HEK293 (cell line): ENCODE data around the gene PPM1G.

Experiments used
- CTCF ChIA-PET: fragments of 350-600 bp; formaldehyde crosslinking; extraction: SDS; loops from one replicate; lab custom pipeline; 2021; ENCODE audit warnings: antibody characterized with exemption; lab: Yijun Ruan, JAX
- POLR2A ChIA-PET: fragments of 300-600 bp; formaldehyde crosslinking; extraction: SDS; loops from one replicate; lab custom pipeline; 2020; ENCODE audit warnings: antibody characterized with exemption, inconsistent platforms; lab: Yijun Ruan, JAX
- H3K27ac ChIP-seq: fragments of 200-500 bp; sonication (Bioruptor generic); 2 replicates; pipeline ENCODE4 v1.5.1; 2014; ENCODE audit warnings: low read depth, low read length, control low read depth, inconsistent platforms; ENCODE audit errors: extremely low read depth
- H3K36me3 ChIP-seq, 2 experiments: fragments of 200-500 bp in 1 of 2; sonication (Bioruptor generic) in 1 of 2; 1 replicate in 1 of 2; 2 replicates in 1 of 2; pipeline ENCODE4 v1.5.1; 2014 to 2017; ENCODE audit warnings: inconsistent platforms in 2 of 2, low read length in 2 of 2; ENCODE audit not compliant: control insufficient read depth in 2 of 2, insufficient read depth in 1 of 2
- H3K4me1 ChIP-seq: fragments of 200-500 bp; sonication (Bioruptor generic); 2 replicates; pipeline ENCODE4 v1.5.1; 2014; ENCODE audit warnings: mild to moderate bottlenecking, low read length, inconsistent platforms; ENCODE audit not compliant: control insufficient read depth, insufficient read depth
- H3K4me3 ChIP-seq: 2 replicates; pipeline ENCODE4 v1.5.1; 2011; ENCODE audit warnings: low read depth, mild to moderate bottlenecking, control low read depth, low read length, moderate library complexity
- H3K9me3 ChIP-seq: fragments of 200-500 bp; sonication (Bioruptor generic); 2 replicates; pipeline ENCODE4 v1.5.1; 2014; ENCODE audit warnings: low read depth, low read length, inconsistent platforms; ENCODE audit not compliant: control insufficient read depth, insufficient read depth
- HOXD13 ChIP-seq: sonication (generic); formaldehyde crosslinking; IDR thresholded peaks from 2 replicates; pipeline ENCODE4 v1.8.0; 2022; ENCODE audit warnings: missing genetic modification reagents, borderline replicate concordance
- IKZF3 ChIP-seq: fragments of 450-650 bp; IDR thresholded peaks from 2 replicates; pipeline ENCODE4 v1.5.0; 2018; ENCODE audit warnings: missing biosample characterization, mild to moderate bottlenecking, missing genetic modification characterization, moderate library complexity
- KLF7 ChIP-seq: fragments of 450-650 bp; formaldehyde crosslinking; IDR thresholded peaks from 2 replicates; pipeline ENCODE4 v1.5.1; 2016; ENCODE audit warnings: missing biosample characterization, missing genetic modification characterization, borderline replicate concordance
- MYNN ChIP-seq: fragments of 450-650 bp; formaldehyde crosslinking; IDR thresholded peaks from 2 replicates; pipeline ENCODE4 v1.5.1; 2016; ENCODE audit warnings: missing biosample characterization, missing genetic modification characterization, borderline replicate concordance
- PRDM1 ChIP-seq: fragments of 450-650 bp; formaldehyde crosslinking; IDR thresholded peaks from 2 replicates; pipeline ENCODE4; 2016; ENCODE audit warnings: missing biosample characterization, missing genetic modification characterization
- SP7 ChIP-seq: fragments of 450-650 bp; formaldehyde crosslinking; IDR thresholded peaks from 2 replicates; pipeline ENCODE4 v1.5.1; 2016; ENCODE audit warnings: missing biosample characterization, missing genetic modification characterization
- ZBTB1 ChIP-seq: fragments of 450-650 bp; formaldehyde crosslinking; IDR thresholded peaks from 2 replicates; pipeline ENCODE4 v1.5.1; 2016; ENCODE audit warnings: missing biosample characterization, missing genetic modification characterization
- ZBTB44 ChIP-seq: fragments of 450-650 bp; IDR thresholded peaks from 2 replicates; pipeline ENCODE4 v1.5.1; 2018; ENCODE audit warnings: missing biosample characterization, mild to moderate bottlenecking, missing genetic modification characterization
- ZFP37 ChIP-seq: fragments of 450-650 bp; formaldehyde crosslinking; IDR thresholded peaks from 2 replicates; pipeline ENCODE4 v1.5.1; 2016; ENCODE audit warnings: missing biosample characterization, missing genetic modification characterization
- ZIC2 ChIP-seq: fragments of 450-650 bp; formaldehyde crosslinking; IDR thresholded peaks from 2 replicates; pipeline ENCODE4 v1.5.1; 2016; ENCODE audit warnings: missing biosample characterization, missing genetic modification characterization
- ZNF138 ChIP-seq: fragments of 450-650 bp; formaldehyde crosslinking; IDR thresholded peaks from 2 replicates; pipeline ENCODE4 v1.5.1; 2016; ENCODE audit warnings: missing biosample characterization, missing genetic modification characterization, borderline replicate concordance
- ZNF148 ChIP-seq: fragments of 450-650 bp; formaldehyde crosslinking; IDR thresholded peaks from 2 replicates; pipeline ENCODE4 v1.5.0; 2017; ENCODE audit warnings: missing biosample characterization, missing genetic modification characterization, borderline replicate concordance
- ZNF175 ChIP-seq: fragments of 450-650 bp; formaldehyde crosslinking; IDR thresholded peaks from 2 replicates; pipeline ENCODE4 v1.5.1; 2016; ENCODE audit warnings: missing biosample characterization, missing genetic modification characterization
- ZNF223 ChIP-seq: fragments of 450-650 bp; formaldehyde crosslinking; IDR thresholded peaks from 2 replicates; pipeline ENCODE4 v1.5.1; 2016; ENCODE audit warnings: missing biosample characterization, missing genetic modification characterization
- ZNF48 ChIP-seq: fragments of 450-650 bp; formaldehyde crosslinking; IDR thresholded peaks from 2 replicates; pipeline ENCODE4 v1.5.1; 2016; ENCODE audit warnings: missing biosample characterization, missing genetic modification characterization
- ZNF555 ChIP-seq: fragments of 450-650 bp; formaldehyde crosslinking; conservative IDR thresholded peaks from 2 replicates; pipeline ENCODE4 v1.5.1; 2017; ENCODE audit warnings: missing biosample characterization, mild to moderate bottlenecking, missing genetic modification characterization, inconsistent platforms
- ZNF600 ChIP-seq: fragments of 450-650 bp; formaldehyde crosslinking; IDR thresholded peaks from 2 replicates; pipeline ENCODE4 v1.5.1; 2016; ENCODE audit warnings: missing biosample characterization, missing genetic modification characterization
- ZNF626 ChIP-seq: fragments of 450-650 bp; sonication (Bioruptor Pico); formaldehyde crosslinking; IDR thresholded peaks from 2 replicates; pipeline ENCODE4 v1.5.1; 2018; ENCODE audit warnings: missing biosample characterization, missing genetic modification characterization, inconsistent platforms
- ZNF654 ChIP-seq: fragments of 450-650 bp; formaldehyde crosslinking; IDR thresholded peaks from 2 replicates; pipeline ENCODE4 v1.5.1; 2016; ENCODE audit warnings: low read depth, missing biosample characterization, missing genetic modification characterization
- ZNF704 ChIP-seq: fragments of 450-650 bp; formaldehyde crosslinking; IDR thresholded peaks from 2 replicates; pipeline ENCODE4 v1.5.1; 2016; ENCODE audit warnings: missing biosample characterization, missing genetic modification characterization
- ZNF768 ChIP-seq: fragments of 450-650 bp; formaldehyde crosslinking; IDR thresholded peaks from 2 replicates; pipeline ENCODE4 v1.5.1; 2018; ENCODE audit warnings: missing biosample characterization, mild to moderate bottlenecking, missing genetic modification characterization
- ZSCAN16 ChIP-seq: fragments of 450-650 bp; formaldehyde crosslinking; IDR thresholded peaks from 2 replicates; pipeline ENCODE4 v1.5.1; 2016; ENCODE audit warnings: missing biosample characterization, missing genetic modification characterization
- ZXDB ChIP-seq: fragments of 450-650 bp; formaldehyde crosslinking; IDR thresholded peaks from 2 replicates; pipeline ENCODE4 v1.5.1; 2016; ENCODE audit warnings: missing biosample characterization, missing genetic modification characterization
- TF ChIP-seq, protein P1 (sequence below): fragments of 450-650 bp; formaldehyde crosslinking; IDR thresholded peaks from 2 replicates; pipeline ENCODE4 v1.5.1; 2016; ENCODE audit warnings: missing biosample characterization, missing genetic modification characterization
- TF ChIP-seq, protein P2 (sequence below): fragments of 450-650 bp; formaldehyde crosslinking; IDR thresholded peaks from 2 replicates; pipeline ENCODE4 v1.5.1; 2017; ENCODE audit warnings: missing biosample characterization, missing genetic modification characterization

Gene PPM1G

GRCh38 chr2:27408601-27409320 lies 630 bp downstream of the PPM1G start (continued):
- TF ChIP-seq, protein P1, sequence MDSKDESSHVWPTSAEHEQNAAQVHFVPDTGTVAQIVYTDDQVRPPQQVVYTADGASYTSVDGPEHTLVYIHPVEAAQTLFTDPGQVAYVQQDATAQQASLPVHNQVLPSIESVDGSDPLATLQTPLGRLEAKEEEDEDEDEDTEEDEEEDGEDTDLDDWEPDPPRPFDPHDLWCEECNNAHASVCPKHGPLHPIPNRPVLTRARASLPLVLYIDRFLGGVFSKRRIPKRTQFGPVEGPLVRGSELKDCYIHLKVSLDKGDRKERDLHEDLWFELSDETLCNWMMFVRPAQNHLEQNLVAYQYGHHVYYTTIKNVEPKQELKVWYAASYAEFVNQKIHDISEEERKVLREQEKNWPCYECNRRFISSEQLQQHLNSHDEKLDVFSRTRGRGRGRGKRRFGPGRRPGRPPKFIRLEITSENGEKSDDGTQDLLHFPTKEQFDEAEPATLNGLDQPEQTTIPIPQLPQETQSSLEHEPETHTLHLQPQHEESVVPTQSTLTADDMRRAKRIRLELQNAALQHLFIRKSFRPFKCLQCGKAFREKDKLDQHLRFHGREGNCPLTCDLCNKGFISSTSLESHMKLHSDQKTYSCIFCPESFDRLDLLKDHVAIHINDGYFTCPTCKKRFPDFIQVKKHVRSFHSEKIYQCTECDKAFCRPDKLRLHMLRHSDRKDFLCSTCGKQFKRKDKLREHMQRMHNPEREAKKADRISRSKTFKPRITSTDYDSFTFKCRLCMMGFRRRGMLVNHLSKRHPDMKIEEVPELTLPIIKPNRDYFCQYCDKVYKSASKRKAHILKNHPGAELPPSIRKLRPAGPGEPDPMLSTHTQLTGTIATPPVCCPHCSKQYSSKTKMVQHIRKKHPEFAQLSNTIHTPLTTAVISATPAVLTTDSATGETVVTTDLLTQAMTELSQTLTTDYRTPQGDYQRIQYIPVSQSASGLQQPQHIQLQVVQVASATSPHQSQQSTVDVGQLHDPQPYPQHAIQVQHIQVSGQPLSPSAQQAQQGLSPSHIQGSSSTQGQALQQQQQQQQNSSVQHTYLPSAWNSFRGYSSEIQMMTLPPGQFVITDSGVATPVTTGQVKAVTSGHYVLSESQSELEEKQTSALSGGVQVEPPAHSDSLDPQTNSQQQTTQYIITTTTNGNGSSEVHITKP (tag by site-specific recombination) = no peak
- no peak for TF ChIP-seq ZNF48 (tag by site-specific recombination)
- no peak for TF ChIP-seq ZNF704 (tag by site-specific recombination)
- TF ChIP-seq ZNF626 = no peak
- no peak for TF ChIP-seq ZXDB

DNA sequence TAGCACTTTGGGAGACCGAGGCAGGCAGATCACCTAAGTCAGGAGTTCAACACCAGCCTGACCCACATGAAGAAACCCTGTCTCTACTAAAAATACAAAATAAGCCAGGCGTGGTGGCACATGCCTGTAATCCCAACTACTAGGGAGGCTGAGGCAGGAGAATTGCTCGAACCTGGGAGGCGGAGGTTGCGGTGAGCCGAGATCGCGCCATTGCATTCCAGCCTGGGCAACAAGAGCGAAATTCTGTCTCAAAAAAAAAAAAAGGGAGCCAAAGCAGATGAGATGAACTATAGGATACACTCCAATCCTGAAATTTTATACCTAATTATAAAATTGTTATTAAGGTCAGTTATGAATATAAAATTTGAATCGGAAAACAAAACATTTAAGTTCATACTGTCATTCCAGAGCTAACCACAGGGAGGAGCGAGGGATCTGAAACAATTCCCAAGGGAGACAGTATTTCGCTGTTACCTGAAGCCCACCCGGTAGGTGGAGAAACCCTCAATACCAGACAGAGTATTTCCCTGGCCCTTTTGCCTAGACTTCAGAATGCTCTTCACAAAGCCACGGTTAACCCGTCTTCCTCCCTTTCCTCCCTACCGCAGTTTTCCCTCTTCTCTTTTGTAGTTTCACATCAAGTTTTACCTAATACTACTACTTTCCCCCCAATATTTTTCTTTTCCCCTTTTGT lies 1.4 kb downstream of the PPM1G start:
- peaks cover 9% of the 10 kb centered on the region; the same call in 1 of the 2 replicates for H3K4me1 ChIP-seq
- POLR2A ChIA-PET = interaction anchor here (0.6 to 3.4 kb wide), 6 partner anchors 17 to 256 kb away, joined by 3 to 56 read pairs (median 8); partner anchors contain the start of genes GTF3C2, NRBP1, SLC4A1AP and SUPT7L
- 0 out of 2 replicates have a peak overlapping the region, but pooled peaks have one; percentile 96 for H3K27ac ChIP-seq
- H3K4me3 ChIP-seq = peak overlapping the region; percentile 98
- peaks cover 25 to 33% of the 10 kb centered on the region in 2 experiments; a peak in 2 of 3 replicates for H3K36me3 ChIP-seq
- H3K9me3 ChIP-seq = no peaks in the 10 kb centered on the region
- CTCF ChIA-PET = interaction anchor here (0.6 to 4.2 kb wide), 9 partner anchors 9 to 533 kb away, joined by 3 to 17 read pairs (median 4); partner anchors contain the start of gene NRBP1
- TF ChIP-seq ZNF175 (tag by site-specific recombination) (no peak), ZFP37 (tag by site-specific recombination) (no peak), IKZF3 (0 out of 2 replicates have a peak, but pooled peaks have one; percentile 14), ZNF626 (no peak), ZXDB (no peak), ZNF600 (tag by site-specific recombination) (0 out of 2 replicates have a peak, but pooled peaks have one; percentile 13), KLF7 (tag by site-specific recombination) (no peak), ZNF148 (no peak), ZNF138 (tag by site-specific recombination) (no peak), ZBTB1 (tag by site-specific recombination) (no peak), ZIC2 (tag by site-specific recombination) (no peak), HOXD13 (CRISPR knock-in tag) (no peak), SP7 (tag by site-specific recombination) (no peak), ZSCAN16 (tag by site-specific recombination) (no peak), ZNF768 (no peak), PRDM1 (tag by site-specific recombination) (peak; percentile 93), ZNF223 (no peak), MYNN (tag by site-specific recombination) (no peak), ZNF555 (tag by site-specific recombination) (no peak), ZBTB44 (tag by site-specific recombination) (no peak), ZNF654 (peak; percentile 13; the same call in 1 of the 2 replicates)
- TF ChIP-seq, protein P2, sequence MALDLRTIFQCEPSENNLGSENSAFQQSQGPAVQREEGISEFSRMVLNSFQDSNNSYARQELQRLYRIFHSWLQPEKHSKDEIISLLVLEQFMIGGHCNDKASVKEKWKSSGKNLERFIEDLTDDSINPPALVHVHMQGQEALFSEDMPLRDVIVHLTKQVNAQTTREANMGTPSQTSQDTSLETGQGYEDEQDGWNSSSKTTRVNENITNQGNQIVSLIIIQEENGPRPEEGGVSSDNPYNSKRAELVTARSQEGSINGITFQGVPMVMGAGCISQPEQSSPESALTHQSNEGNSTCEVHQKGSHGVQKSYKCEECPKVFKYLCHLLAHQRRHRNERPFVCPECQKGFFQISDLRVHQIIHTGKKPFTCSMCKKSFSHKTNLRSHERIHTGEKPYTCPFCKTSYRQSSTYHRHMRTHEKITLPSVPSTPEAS (tag by site-specific recombination) = no peak
